ENCODE data around the gene NEUROD1.
A peak's percentile ranks its signal among the peaks of the same experiment; 100 is the strongest.

Gene NEUROD1

DNA sequence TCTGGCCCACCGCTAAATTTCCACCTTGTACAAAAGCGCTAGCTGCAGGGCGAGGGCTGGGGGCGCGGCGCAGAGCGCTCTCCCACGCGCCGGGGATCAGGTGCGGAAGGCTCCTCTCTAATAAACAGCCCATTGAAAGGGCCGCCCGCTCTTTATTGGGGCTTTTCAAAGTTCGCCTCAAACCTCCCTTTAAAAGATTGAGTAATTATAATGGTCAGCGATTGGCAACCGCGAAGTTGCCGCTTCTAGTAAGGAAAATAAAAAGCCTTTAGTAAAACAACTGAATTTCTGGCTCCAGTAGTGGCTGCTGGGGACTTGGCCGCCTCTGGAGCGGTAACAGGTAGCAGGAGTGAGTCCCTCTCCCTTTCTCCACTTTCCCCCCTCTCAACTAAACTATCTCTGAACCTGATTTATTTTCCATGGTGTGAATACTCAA, 755 bp downstream of the NEUROD1 start:
- DNase-seq: no peak

GRCh38 chr2:181678861-181679543, 1.3 kb downstream of the NEUROD1 start:
- DNase-seq: no peak

GRCh38 chr2:181677912-181678586, 2.3 kb downstream of the NEUROD1 start:
- DNase-seq: peak; percentile 63

DNA sequence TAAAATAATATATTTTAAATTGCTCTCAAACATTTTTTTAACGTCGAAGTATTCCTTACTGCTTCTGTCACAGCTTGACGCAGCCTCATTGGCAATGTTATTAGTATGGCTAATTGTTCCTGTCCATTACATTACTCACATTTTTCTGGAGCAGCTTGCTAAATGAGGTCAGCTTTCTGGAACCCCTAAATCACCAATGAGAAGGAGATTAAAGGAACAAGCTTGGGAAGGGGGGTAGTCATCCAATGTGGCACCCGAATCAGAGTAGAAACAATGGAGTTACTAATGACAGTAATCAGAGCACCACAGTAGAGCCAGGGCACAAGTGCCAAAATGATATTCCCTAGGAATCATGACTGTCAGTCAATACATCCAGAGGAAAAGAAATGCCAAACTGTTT, 5.1 kb downstream of the NEUROD1 start:
- DNase-seq: no peak

DNA sequence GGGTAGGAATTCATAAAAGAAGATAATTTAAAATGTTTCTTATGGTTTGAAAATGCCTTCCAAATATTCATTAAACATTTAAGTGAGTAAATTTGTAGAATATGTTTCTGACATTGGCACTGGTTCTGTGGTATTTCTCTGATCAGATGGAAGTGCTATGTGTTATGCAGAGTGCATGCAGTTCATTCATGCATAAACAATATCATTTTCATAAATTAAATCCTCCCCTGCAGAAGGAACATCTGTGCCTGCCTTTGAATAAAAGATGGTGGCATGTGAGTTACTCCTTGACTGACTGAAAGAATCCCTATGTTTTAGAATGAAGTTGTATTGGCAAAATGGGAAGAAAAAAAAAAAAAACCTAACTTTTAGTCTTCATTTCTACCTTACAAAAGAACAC, 5.9 kb downstream of the NEUROD1 start:
- no peak for DNase-seq

GRCh38 chr2:181673173-181673572, 7.1 kb downstream of the NEUROD1 start:
- DNase-seq: no peak

GRCh38 chr2:181672255-181673008, 7.9 kb downstream of the NEUROD1 start:
- DNase-seq: no peak

DNA sequence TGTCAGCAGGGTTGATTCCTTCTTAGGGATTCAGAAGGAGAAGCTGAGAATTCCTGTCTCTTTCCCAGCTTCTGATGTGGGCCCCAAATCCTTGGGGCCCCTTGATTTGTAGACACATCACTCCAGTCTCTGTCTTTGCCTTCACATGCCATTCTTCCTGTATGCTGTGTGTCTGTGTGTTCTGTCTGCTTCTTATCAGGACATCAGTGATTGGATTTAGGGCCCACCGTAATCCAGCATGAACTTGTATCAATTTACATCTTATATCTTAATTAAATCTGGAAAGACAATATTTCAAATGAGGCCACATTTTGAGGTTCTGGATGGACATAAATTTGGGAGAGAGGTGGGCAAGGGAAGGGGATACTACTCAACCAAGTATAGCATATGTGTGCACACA, 9.7 kb downstream of the NEUROD1 start:
- DNase-seq: no peak

- no peak for DNase-seq
Observed at GRCh38 chr2:181667234-181667633, 13.1 kb downstream of the NEUROD1 start.

- DNase-seq: no peak
Observed at GRCh38 chr2:181662287-181662686, 18.0 kb downstream of the NEUROD1 start.

GRCh38 chr2:181660181-181660580, 20.1 kb downstream of the NEUROD1 start:
- DNase-seq: no peak

- DNase-seq: no peak
Observed at GRCh38 chr2:181658444-181658843, 21.9 kb downstream of the NEUROD1 start.

GRCh38 chr2:181657379-181657778, 22.9 kb downstream of the NEUROD1 start:
- DNase-seq: no peak

DNA sequence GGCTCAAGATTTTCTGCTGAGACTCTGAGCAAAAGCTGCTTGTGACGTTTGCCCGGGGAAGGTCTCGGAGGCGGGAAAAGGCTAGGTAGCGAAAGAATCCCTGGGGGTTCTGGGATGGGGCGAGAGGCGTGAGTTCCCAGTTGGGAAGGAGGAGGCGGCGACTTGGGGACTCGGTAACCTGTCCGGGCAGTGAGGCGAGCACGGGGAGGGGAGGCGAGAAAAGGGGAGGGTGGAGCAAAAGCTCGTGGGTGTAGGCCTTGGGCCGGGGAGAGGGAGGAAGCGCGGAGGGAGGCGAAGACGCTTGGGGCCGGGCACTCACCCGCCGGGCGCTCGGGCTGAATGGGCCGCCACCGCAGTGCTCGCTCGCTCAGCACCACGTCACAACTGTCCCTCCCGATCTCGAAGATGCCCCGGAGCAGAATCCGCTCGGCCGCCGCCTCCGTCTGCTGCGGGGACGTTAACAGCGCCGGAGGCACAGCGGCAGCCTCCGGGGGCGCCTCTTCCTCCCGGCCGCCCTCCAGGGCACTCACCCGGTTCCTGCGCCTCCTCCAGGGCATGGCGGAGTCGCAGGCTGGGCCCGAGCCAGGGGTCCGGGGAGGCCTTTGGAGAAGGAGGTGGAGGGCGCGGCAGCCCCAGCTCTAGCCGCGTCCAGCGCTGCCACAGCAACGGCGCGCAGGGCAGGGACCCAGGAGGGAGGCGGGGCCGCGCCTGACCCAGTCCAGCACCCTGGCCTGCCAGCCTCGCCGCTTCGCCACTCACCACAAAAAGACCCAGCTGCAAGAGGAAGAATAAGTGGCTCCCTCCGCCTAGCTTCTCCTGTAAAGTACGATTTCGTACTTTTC, 23.6 kb downstream of the NEUROD1 start, which contains the start of gene CERKL:
Gene CERKL, minus strand, starts transcription at position 656 of the 842 bp plus-strand sequence. Its CDS starts 99 bp downstream, at position 557.
- no peak for DNase-seq

- no peak for DNase-seq
Observed at GRCh38 chr2:181655519-181655918, 24.8 kb downstream of the NEUROD1 start.

DNA sequence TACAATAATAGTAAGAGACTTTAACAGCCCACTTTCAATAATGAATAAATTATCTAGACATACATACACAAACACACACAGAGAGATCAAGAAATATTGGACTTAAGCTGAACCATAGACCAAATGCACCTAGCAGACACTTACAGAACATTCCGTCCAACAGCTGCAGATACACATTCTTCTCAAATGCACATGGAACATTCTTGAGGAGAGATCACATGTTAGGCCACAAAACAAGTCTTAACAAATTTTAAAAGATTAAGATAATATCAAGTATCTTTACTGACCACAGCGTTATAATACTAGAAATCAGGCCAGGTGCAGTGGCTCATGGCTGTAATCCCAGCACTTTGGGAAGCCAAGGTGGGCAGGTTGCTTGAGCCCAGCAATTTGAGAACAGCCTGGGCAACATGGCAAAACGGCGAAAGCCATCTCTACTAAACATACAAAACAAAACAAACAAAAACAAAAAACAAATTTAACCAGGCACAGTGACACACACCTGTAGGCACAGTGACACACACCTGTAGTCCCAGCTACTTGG, 30.8 kb downstream of the NEUROD1 start:
- DNase-seq: no peak

GRCh38 chr2:181648478-181649155, 31.7 kb downstream of the NEUROD1 start:
- no peak for DNase-seq

- DNase-seq: no peak
Observed at GRCh38 chr2:181646415-181646987, 33.8 kb downstream of the NEUROD1 start.

DNA sequence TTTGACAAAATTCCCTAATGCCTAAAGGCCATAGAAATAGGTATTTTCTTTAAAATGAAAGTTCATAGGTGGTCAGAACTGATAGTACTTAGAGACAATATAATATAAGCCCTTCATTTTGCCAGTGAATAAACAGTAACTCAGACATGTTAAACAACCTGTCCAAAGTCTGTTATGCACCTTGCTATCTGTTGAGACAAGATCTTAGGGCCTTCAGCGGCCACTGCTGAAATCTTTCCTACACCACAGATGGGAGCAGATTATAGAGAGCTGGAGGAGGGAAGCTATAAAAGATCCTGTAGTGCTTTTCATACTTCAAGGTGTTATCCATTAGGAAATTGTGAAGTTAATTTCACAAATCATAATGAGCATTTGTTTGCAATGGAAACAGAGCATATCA, 37.2 kb downstream of the NEUROD1 start:
- DNase-seq: no peak

DNA sequence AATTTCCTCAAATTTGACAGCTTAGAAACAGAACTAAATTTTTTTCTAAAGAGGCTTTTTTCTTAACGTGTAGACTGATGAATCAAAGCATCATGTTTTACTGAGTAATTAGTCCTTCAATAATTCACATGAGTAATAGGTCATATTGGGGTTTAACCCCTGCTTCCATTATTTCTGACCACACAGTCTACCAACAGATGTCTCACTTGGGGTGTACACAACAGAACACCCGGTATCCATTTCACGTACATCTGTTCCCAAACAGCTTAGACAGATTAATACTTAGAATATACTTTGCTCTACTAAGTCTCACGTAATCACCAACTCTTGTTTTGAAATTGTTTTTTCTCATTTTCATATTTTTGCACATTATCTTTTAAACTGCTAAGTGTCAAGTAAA, 38.2 kb downstream of the NEUROD1 start:
- DNase-seq: no peak

DNA sequence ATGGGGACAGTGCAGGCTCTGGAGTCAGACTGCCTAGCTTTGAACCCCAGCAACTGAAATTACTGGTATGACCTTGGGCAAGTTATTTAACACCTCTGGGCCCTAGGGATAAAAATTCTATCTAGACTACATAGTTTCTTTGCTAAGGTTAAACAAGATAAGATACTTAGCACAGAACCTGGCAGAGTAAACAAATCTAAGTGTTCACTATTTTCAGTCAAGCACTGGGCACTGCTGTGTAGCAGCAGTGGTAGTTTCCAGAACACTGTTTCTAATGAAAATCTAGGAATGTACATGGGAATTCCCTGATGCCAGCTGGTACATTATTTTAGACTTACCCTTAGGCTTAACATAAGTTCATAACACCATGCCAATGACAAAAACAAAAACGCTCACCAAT, 40.6 kb downstream of the NEUROD1 start:
- no peak for DNase-seq
